ENCODE data around the gene CMBL.

Gene CMBL

GRCh38 chr5:10304932-10305331 is 2.8 kb downstream of the CMBL start:
- no peaks in the 10 kb centered on the region for H3K36me3 Mint-ChIP-seq
- H3K27me3 Mint-ChIP-seq: peaks cover 45% of the 10 kb centered on the region
- no peak for ATAC-seq
- H3K9me3 Mint-ChIP-seq: no peaks in the 10 kb centered on the region
- H3K4me1 Mint-ChIP-seq: peaks cover 7% of the 10 kb centered on the region
- no peak overlapping the region for H3K4me3 Mint-ChIP-seq
- no peak overlapping the region for H3K27ac Mint-ChIP-seq

GRCh38 chr5:10303699-10304170 is 4.0 kb downstream of the CMBL start:
- H3K4me1 Mint-ChIP-seq: peaks cover 7% of the 10 kb centered on the region
- H3K27me3 Mint-ChIP-seq: peaks cover 37% of the 10 kb centered on the region
- H3K36me3 Mint-ChIP-seq: no peaks in the 10 kb centered on the region
- no peak overlapping the region for H3K4me3 Mint-ChIP-seq
- no peaks in the 10 kb centered on the region for H3K9me3 Mint-ChIP-seq
- no peak for ATAC-seq
- no peak overlapping the region for H3K27ac Mint-ChIP-seq

GRCh38 chr5:10303201-10303600 is 4.5 kb downstream of the CMBL start:
- H3K27ac Mint-ChIP-seq: no peak overlapping the region
- no peaks in the 10 kb centered on the region for H3K36me3 Mint-ChIP-seq
- H3K4me3 Mint-ChIP-seq: no peak overlapping the region
- no peak for ATAC-seq
- H3K4me1 Mint-ChIP-seq: peaks cover 7% of the 10 kb centered on the region
- no peaks in the 10 kb centered on the region for H3K9me3 Mint-ChIP-seq
- H3K27me3 Mint-ChIP-seq: peaks cover 32% of the 10 kb centered on the region

GRCh38 chr5:10301842-10302610 is 5.7 kb downstream of the CMBL start:
- Mint-ChIP-seq H3K4me1 (peaks cover under 1% of the 10 kb centered on the region), H3K27me3 (peaks cover 33% of the 10 kb centered on the region), H3K9me3 (no peaks in the 10 kb centered on the region), H3K36me3 (no peaks in the 10 kb centered on the region), H3K27ac (no peak overlapping the region), H3K4me3 (no peak overlapping the region)
- ATAC-seq: no peak

GRCh38 chr5:10301266-10301665 is 6.4 kb downstream of the CMBL start:
- ATAC-seq: no peak
- H3K27me3 Mint-ChIP-seq: peaks cover 33% of the 10 kb centered on the region

GRCh38 chr5:10300246-10300645 is 7.5 kb downstream of the CMBL start:
- ATAC-seq: no peak
- H3K4me3 Mint-ChIP-seq: no peak overlapping the region
- H3K27me3 Mint-ChIP-seq: peaks cover 25% of the 10 kb centered on the region
- H3K27ac Mint-ChIP-seq: no peak overlapping the region
- H3K9me3 Mint-ChIP-seq: no peaks in the 10 kb centered on the region
- H3K4me1 Mint-ChIP-seq: no peaks in the 10 kb centered on the region
- H3K36me3 Mint-ChIP-seq: no peaks in the 10 kb centered on the region

More at GRCh38 chr5:10301266-10301665, 6.4 kb downstream of the CMBL start:
- Mint-ChIP-seq H3K9me3 (no peaks in the 10 kb centered on the region), H3K36me3 (no peaks in the 10 kb centered on the region), H3K4me1 (no peaks in the 10 kb centered on the region), H3K4me3 (no peak overlapping the region), H3K27ac (no peak overlapping the region)

GRCh38 chr5:10297646-10298204 is 10.0 kb downstream of the CMBL start:
- Mint-ChIP-seq H3K4me3 (no peak overlapping the region), H3K27ac (no peak overlapping the region), H3K36me3 (peaks cover 6% of the 10 kb centered on the region), H3K4me1 (no peaks in the 10 kb centered on the region), H3K9me3 (peaks cover 4% of the 10 kb centered on the region), H3K27me3 (peaks cover 35% of the 10 kb centered on the region)
- no peak for ATAC-seq

GRCh38 chr5:10295619-10296326 is 11.9 kb downstream of the CMBL start:
- no peak for ATAC-seq
- Mint-ChIP-seq H3K36me3 (peaks cover 6% of the 10 kb centered on the region), H3K9me3 (peaks cover 4% of the 10 kb centered on the region), H3K4me3 (no peak overlapping the region), H3K27me3 (peaks cover 42% of the 10 kb centered on the region), H3K4me1 (no peaks in the 10 kb centered on the region), H3K27ac (no peak overlapping the region)

- H3K36me3 Mint-ChIP-seq: peaks cover 6% of the 10 kb centered on the region
- no peak overlapping the region for H3K27ac Mint-ChIP-seq
- ATAC-seq: no peak
- peaks cover 46% of the 10 kb centered on the region for H3K27me3 Mint-ChIP-seq
- no peaks in the 10 kb centered on the region for H3K4me1 Mint-ChIP-seq
- peaks cover 4% of the 10 kb centered on the region for H3K9me3 Mint-ChIP-seq
- no peak overlapping the region for H3K4me3 Mint-ChIP-seq
Measured at GRCh38 chr5:10293907-10294662, 13.6 kb downstream of the CMBL start.

- Mint-ChIP-seq H3K4me1 (peaks cover 7% of the 10 kb centered on the region), H3K27me3 (peaks cover 35% of the 10 kb centered on the region), H3K36me3 (peaks cover 6% of the 10 kb centered on the region), H3K27ac (no peak overlapping the region), H3K4me3 (no peak overlapping the region), H3K9me3 (peaks cover 4% of the 10 kb centered on the region)
- ATAC-seq: no peak
Measured at GRCh38 chr5:10291692-10292339, 15.9 kb downstream of the CMBL start.

GRCh38 chr5:10290438-10290837 is 17.3 kb downstream of the CMBL start:
- ATAC-seq: no peak
- peaks cover 4% of the 10 kb centered on the region for H3K9me3 Mint-ChIP-seq
- peaks cover 35% of the 10 kb centered on the region for H3K27me3 Mint-ChIP-seq
- peaks cover 7% of the 10 kb centered on the region for H3K4me1 Mint-ChIP-seq
- peaks cover 6% of the 10 kb centered on the region for H3K36me3 Mint-ChIP-seq
- H3K27ac Mint-ChIP-seq: no peak overlapping the region
- no peak overlapping the region for H3K4me3 Mint-ChIP-seq

GRCh38 chr5:10289991-10290390 is 17.7 kb downstream of the CMBL start:
- no peak overlapping the region for H3K27ac Mint-ChIP-seq
- ATAC-seq: no peak
- H3K4me3 Mint-ChIP-seq: no peak overlapping the region
- H3K4me1 Mint-ChIP-seq: peaks cover 7% of the 10 kb centered on the region
- H3K9me3 Mint-ChIP-seq: peaks cover 4% of the 10 kb centered on the region
- H3K36me3 Mint-ChIP-seq: peaks cover 6% of the 10 kb centered on the region
- peaks cover 35% of the 10 kb centered on the region for H3K27me3 Mint-ChIP-seq

- peaks cover 6% of the 10 kb centered on the region for H3K36me3 Mint-ChIP-seq
- no peak overlapping the region for H3K4me3 Mint-ChIP-seq
- H3K9me3 Mint-ChIP-seq: peaks cover 4% of the 10 kb centered on the region
- H3K4me1 Mint-ChIP-seq: peaks cover 7% of the 10 kb centered on the region
- no peak for ATAC-seq
- H3K27ac Mint-ChIP-seq: no peak overlapping the region
- H3K27me3 Mint-ChIP-seq: peaks cover 35% of the 10 kb centered on the region
Measured at GRCh38 chr5:10289353-10289752, 18.3 kb downstream of the CMBL start.

GRCh38 chr5:10288592-10289219 is 19.0 kb downstream of the CMBL start:
- ATAC-seq: peak; percentile 58
- H3K36me3 Mint-ChIP-seq: peaks cover 3% of the 10 kb centered on the region
- H3K27ac Mint-ChIP-seq: no peak overlapping the region

More at GRCh38 chr5:10288592-10289219, 19.0 kb downstream of the CMBL start:
- Mint-ChIP-seq H3K4me3 (no peak overlapping the region), H3K9me3 (peaks cover 2% of the 10 kb centered on the region), H3K27me3 (peaks cover 28% of the 10 kb centered on the region), H3K4me1 (peaks cover 10% of the 10 kb centered on the region)
